CD4-positive, alpha-beta T cell (primary cell): ENCODE measurements around the gene RBM39. TPM values are rescaled to one million over a fixed set of nuclear protein-coding genes. Genes with fewer than 3 reads are reported as not detected.

Experiments
- ATAC-seq: fragments of 200-7000 bp; cut with Tn5 transposase; one replicate; pipeline ENCODE4 v1.10.0; 2022; ENCODE audit warnings: mild to moderate bottlenecking; ENCODE audit not compliant: poor library complexity
- CTCF ChIA-PET: fragments of 350-600 bp; sonication (Branson Sonifier 250); formaldehyde crosslinking; loops from one replicate; lab custom pipeline; 2021; ENCODE audit warnings: antibody characterized with exemption, inconsistent platforms; lab: Charles Lee
- POLR2A ChIA-PET: fragments of 350-600 bp; sonication (Branson Sonifier 250); formaldehyde crosslinking; loops from one replicate; lab custom pipeline; 2021; ENCODE audit warnings: antibody characterized with exemption, inconsistent platforms; lab: Charles Lee
- DNase-seq, 14 experiments: peaks; one replicate each; pipeline ENCODE4 v3.0.0-alpha.2; 2013 to 2020; ENCODE audit warnings: mixed read lengths in 2 of 14
- H3K27ac ChIP-seq, 2 donors: one replicate each; pipeline versions ENCODE4 v1.5.1 to v1.7.0; 2013; ENCODE audit warnings: low read length in 2 of 2, low read depth in 1 of 2, mild to moderate bottlenecking in 1 of 2
- H3K27me3 ChIP-seq, 2 experiments: 1 replicate in 1 of 2; 2 replicates in 1 of 2; pipeline versions ENCODE4 v1.6.1 to v1.7.0; 2013; ENCODE audit warnings: low read length in 2 of 2, control low read depth in 1 of 2, mild to moderate bottlenecking in 1 of 2, moderate library complexity in 1 of 2; ENCODE audit not compliant: insufficient read depth in 2 of 2, control insufficient read depth in 1 of 2
- H3K36me3 ChIP-seq: one replicate; pipeline ENCODE4 v1.6.1; 2013; ENCODE audit warnings: low read length, control low read depth; ENCODE audit not compliant: insufficient read depth
- H3K4me1 ChIP-seq: one replicate; pipeline ENCODE4 v1.6.1; 2013; ENCODE audit warnings: low read length, control low read depth; ENCODE audit not compliant: insufficient read depth
- H3K4me3 ChIP-seq: one replicate; pipeline ENCODE4 v1.5.1; 2013; ENCODE audit warnings: mild to moderate bottlenecking, low read length, moderate library complexity
- H3K9me3 ChIP-seq, 2 experiments: 1 replicate in 1 of 2; 2 replicates in 1 of 2; pipeline versions ENCODE4 v1.6.1 to v1.7.0; 2013; ENCODE audit warnings: low read length in 2 of 2, mild to moderate bottlenecking in 2 of 2, control low read depth in 1 of 2, moderate library complexity in 1 of 2; ENCODE audit not compliant: control insufficient read depth in 1 of 2, insufficient read depth in 1 of 2
- H3K27ac Mint-ChIP-seq: one replicate; pipeline ENCODE4 v1.8.0; 2020; ENCODE audit warnings: mixed read lengths
- H3K27me3 Mint-ChIP-seq: one replicate; pipeline ENCODE4 v1.8.0; 2021; ENCODE audit warnings: mixed read lengths
- H3K36me3 Mint-ChIP-seq: one replicate; pipeline ENCODE4 v1.8.0; 2021; ENCODE audit warnings: low read depth, mixed read lengths
- H3K4me1 Mint-ChIP-seq: one replicate; pipeline ENCODE4 v1.8.0; 2021; ENCODE audit warnings: low read depth, mixed read lengths
- H3K4me3 Mint-ChIP-seq: one replicate; pipeline ENCODE4 v1.8.0; 2020; ENCODE audit warnings: mild to moderate bottlenecking, mixed read lengths
- H3K9me3 Mint-ChIP-seq: one replicate; pipeline ENCODE4 v1.8.0; 2020; ENCODE audit warnings: mixed read lengths
- CTCF ChIP-seq: fragments of 200-600 bp; IDR thresholded peaks from one replicate; pipeline ENCODE4 v1.8.0; 2022; ENCODE audit warnings: antibody characterized with exemption, mild to moderate bottlenecking
- intact Hi-C, 2 experiments: fragments of 100-400 bp; cut with DNase I in 1 of 2; cut with micrococcal nuclease in 1 of 2; formaldehyde crosslinking; loops; one replicate each; pipeline versions ENCODE4 v1.15.1 to v1.9.0; 2023 to 2025; cut with DNase I, micrococcal nuclease
- total RNA-seq, 174 experiments: library from RNA in 2 of 174; stranded (reverse) in 2 of 174; gene quantifications; one replicate each; pipeline ENCODE4 v1.2.3 and lab custom pipeline; 2021 to 2026

RBM39 gene
- total RNA-seq, 2 experiments from 2014 or later: 1,057 to 1,091 TPM

GRCh38 chr20:35739294-35740163 is 2.5 kb downstream of the RBM39 start:
- ATAC-seq (no peak), DNase-seq (peak in 3 of 14 experiments; percentile 62 to 65 (median 64))
- H3K4me3 ChIP-seq: peak overlapping the region; percentile 66
- CTCF ChIA-PET: interaction anchor here (0.6 to 2.6 kb wide), 13 partner anchors 9 to 139 kb away, joined by 3 to 17 read pairs (median 5); partner anchors contain the start of genes CPNE1, NFS1, PHF20 and RBM12
- Mint-ChIP-seq H3K27me3 (no peaks in the 10 kb centered on the region), H3K4me1 (peaks cover 72% of the 10 kb centered on the region), H3K27ac (peak overlapping the region; percentile 99), H3K4me3 (peak overlapping the region; percentile 99), H3K9me3 (no peaks in the 10 kb centered on the region), H3K36me3 (peaks cover 77% of the 10 kb centered on the region)
- H3K36me3 ChIP-seq: peaks cover 61% of the 10 kb centered on the region
- peak overlapping the region; percentile 99 to 100 for H3K27ac ChIP-seq
- intact Hi-C loops: loop anchor here (2.0 to 10.0 kb wide), 4 partner anchors 37 to 285 kb away; partner anchors contain the start of genes CEP250 (in 1 of the 2), NFS1 (in 1 of the 2), ROMO1 (in 1 of the 2) and SPAG4 (in 1 of the 2)
- peaks cover 55% of the 10 kb centered on the region for H3K4me1 ChIP-seq
- POLR2A ChIA-PET: interaction anchor here (0.8 to 13.0 kb wide), 12 partner anchors 9 to 248 kb away, joined by 3 to 891 read pairs (median 3); partner anchors contain the start of genes CPNE1, NFS1, PHF20 and RBM12
- TF ChIP-seq CTCF: peak; percentile 7
- H3K9me3 ChIP-seq: no peaks in the 10 kb centered on the region
- no peaks in the 10 kb centered on the region for H3K27me3 ChIP-seq

GRCh38 chr20:35738410-35739179 is 3.5 kb downstream of the RBM39 start:
- H3K36me3 ChIP-seq: peaks cover 70% of the 10 kb centered on the region
- Mint-ChIP-seq H3K27ac (peak overlapping the region; percentile 82), H3K36me3 (peaks cover 86% of the 10 kb centered on the region), H3K9me3 (no peaks in the 10 kb centered on the region), H3K4me1 (peaks cover 72% of the 10 kb centered on the region), H3K4me3 (peak overlapping the region; percentile 84), H3K27me3 (no peaks in the 10 kb centered on the region)
- intact Hi-C loops: loop anchor here in 1 of 2 experiments (5.0 kb wide), 1 partner anchor 36 kb away; no protein-coding TSS in a partner anchor
- no peak for ATAC-seq
- H3K4me3 ChIP-seq: peak overlapping the region; percentile 14
- ChIA-PET POLR2A (interaction anchor here (0.6 to 13.0 kb wide), 7 partner anchors 8 to 137 kb away, joined by 3 to 891 read pairs (median 3); partner anchors contain the start of genes CPNE1, NFS1, PHF20 and RBM12), CTCF (interaction anchor here (1.3 to 2.6 kb wide), 3 partner anchors 8 to 34 kb away, joined by 7 to 17 read pairs (median 12); partner anchors contain the start of gene PHF20)
- TF ChIP-seq CTCF: no peak
- no peaks in the 10 kb centered on the region for H3K27me3 ChIP-seq
- H3K4me1 ChIP-seq: peaks cover 50% of the 10 kb centered on the region
- peak overlapping the region in 1 of 2 donors; percentile 20 for H3K27ac ChIP-seq
- no peaks in the 10 kb centered on the region for H3K9me3 ChIP-seq
- no peak for DNase-seq
